Superior temporal gyrus (tissue), 1 donor: Measurements from ENCODE around the gene PPP1R7.

Experiments used
- DNase-seq: peaks from one replicate; pipeline ENCODE4 v3.0.0-alpha.2; 2016; ENCODE audit errors: extremely low spot score

The PPP1R7 gene

GRCh38 chr2:241161646-241162281 lies 11.5 kb downstream of the PPP1R7 start:
- DNase-seq: peak; percentile 64

GRCh38 chr2:241163601-241164118 lies 13.4 kb downstream of the PPP1R7 start:
- DNase-seq: no peak

GRCh38 chr2:241168366-241168765 lies 18.1 kb downstream of the PPP1R7 start:
- no peak for DNase-seq

GRCh38 chr2:241173557-241173956 lies 23.3 kb downstream of the PPP1R7 start:
- DNase-seq: no peak

- no peak for DNase-seq
Observed at GRCh38 chr2:241177526-241178334, 27.5 kb downstream of the PPP1R7 start.

- DNase-seq: no peak
Observed at GRCh38 chr2:241178961-241179360, 28.7 kb downstream of the PPP1R7 start.

GRCh38 chr2:241179899-241180298 lies 29.6 kb downstream of the PPP1R7 start:
- peak; percentile 25 for DNase-seq

GRCh38 chr2:241180495-241180894 lies 30.2 kb downstream of the PPP1R7 start:
- DNase-seq: no peak

- no peak for DNase-seq
Observed at GRCh38 chr2:241182126-241182525, 31.9 kb downstream of the PPP1R7 start.

- no peak for DNase-seq
Observed at GRCh38 chr2:241182531-241183133, 32.4 kb downstream of the PPP1R7 start.

- no peak for DNase-seq
Observed at GRCh38 chr2:241183221-241183620, 33.0 kb downstream of the PPP1R7 start.

- no peak for DNase-seq
Observed at GRCh38 chr2:241184901-241185300, 34.6 kb downstream of the PPP1R7 start.

GRCh38 chr2:241185961-241186360 lies 35.7 kb downstream of the PPP1R7 start:
- DNase-seq: no peak

- DNase-seq: no peak
Observed at GRCh38 chr2:241187101-241187917, 37.0 kb downstream of the PPP1R7 start.

GRCh38 chr2:241187918-241188234 lies 37.6 kb downstream of the PPP1R7 start:
- no peak for DNase-seq

GRCh38 chr2:241188361-241189092 lies 38.3 kb downstream of the PPP1R7 start, which contains the start of gene ANO7:
Gene ANO7, plus strand, starts transcription at chr2:241188677. Its CDS starts 1,387 bp downstream, at chr2:241190064.
- DNase-seq: no peak

- no peak for DNase-seq
Observed at GRCh38 chr2:241189093-241189855, 39.0 kb downstream of the PPP1R7 start.

- no peak for DNase-seq
Observed at GRCh38 chr2:241189856-241190201, 39.6 kb downstream of the PPP1R7 start.

GRCh38 chr2:241190291-241190981 lies 40.2 kb downstream of the PPP1R7 start:
- DNase-seq: no peak

GRCh38 chr2:241191081-241191480 lies 40.8 kb downstream of the PPP1R7 start:
- DNase-seq: no peak
